Ovary (tissue), 3 donors: ENCODE data around the gene FBXW8.

Experiments
- CTCF ChIP-seq, 3 donors: fragments of 450-650 bp in 2 of 3; fragments of 200-600 bp in 1 of 3; IDR thresholded peaks; one replicate each; pipeline versions ENCODE4 v1.5.1 to v1.8.0; 2016 to 2022; ENCODE audit warnings: antibody characterized with exemption in 3 of 3, mild to moderate bottlenecking in 1 of 3
- EP300 ChIP-seq: sonication (generic); formaldehyde crosslinking; IDR thresholded peaks from one replicate; pipeline ENCODE4 v1.6.1; 2017; ENCODE audit warnings: antibody characterized with exemption
- POLR2A ChIP-seq: fragments of 450-650 bp; IDR thresholded peaks from one replicate; pipeline ENCODE4 v1.6.1; 2017; ENCODE audit warnings: antibody characterized with exemption, mild to moderate bottlenecking, moderate library complexity
- donor health status: DM: no; HTN: no; CAD: no.

DNA sequence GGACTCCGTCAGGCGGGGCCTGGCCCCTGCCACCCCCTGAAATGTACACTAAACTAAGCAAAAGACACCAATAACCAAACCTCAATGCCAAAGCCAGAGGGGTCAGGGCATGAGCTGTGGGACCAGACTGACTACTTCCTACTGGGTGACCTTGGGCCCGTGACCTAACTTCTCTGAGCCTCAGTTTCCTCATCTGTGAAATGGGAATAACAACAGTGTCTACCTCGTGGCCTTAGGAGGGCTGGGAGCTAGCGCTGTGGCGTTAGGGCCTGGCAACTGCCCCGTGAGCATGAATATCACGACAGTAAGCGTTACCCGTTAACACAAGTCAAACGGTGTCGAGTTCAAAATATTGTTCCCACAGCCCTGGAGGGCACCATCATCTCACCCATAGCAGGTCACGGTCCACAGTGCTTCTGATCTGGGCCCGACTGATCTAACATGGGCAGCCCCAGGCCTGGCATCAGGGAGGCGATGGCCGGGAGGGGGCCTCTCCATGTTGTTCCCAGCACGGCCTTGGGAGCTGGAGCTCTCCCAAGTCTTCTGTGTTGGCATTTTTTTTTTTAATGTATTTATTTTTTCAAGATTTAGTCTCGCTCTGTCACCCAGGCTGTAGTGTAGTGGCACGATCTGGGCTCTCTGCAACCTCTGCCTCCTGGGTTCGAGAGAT lies 136.2 kb downstream of the FBXW8 start:
- TF ChIP-seq POLR2A = no peak
- no peak for TF ChIP-seq EP300
- TF ChIP-seq CTCF (IDR thresholded peaks at IDR 0.05) = no peak
